Lower leg skin (tissue), 4 donors: ENCODE data around the gene DYNLT3. TPM values are rescaled to one million over a fixed set of nuclear protein-coding genes. Genes with fewer than 3 reads are reported as not detected.

ENCODE experiments used
- DNase-seq, 2 donors: peaks; one replicate each; pipeline ENCODE4 v3.0.0-alpha.2; 2019; ENCODE audit warnings: low spot score in 2 of 2
- H3K4me3 ChIP-seq: fragments of 200-600 bp; sonication (generic); 2 replicates; pipeline ENCODE4 v1.5.1; 2017; ENCODE audit warnings: mild to moderate bottlenecking, low read depth; ENCODE audit not compliant: poor library complexity, severe bottlenecking
- CTCF ChIP-seq, 3 donors: fragments of 450-650 bp; IDR thresholded peaks; one replicate each; pipeline ENCODE4 v1.5.1; 2016; ENCODE audit warnings: antibody characterized with exemption in 3 of 3, mild to moderate bottlenecking in 3 of 3, moderate library complexity in 2 of 3
- POLR2A ChIP-seq, 2 donors: fragments of 450-650 bp; IDR thresholded peaks; one replicate each; pipeline ENCODE4 v1.6.1; 2016 to 2017; ENCODE audit warnings: antibody characterized with exemption in 2 of 2, mild to moderate bottlenecking in 1 of 2, moderate library complexity in 1 of 2
- WGBS, 2 donors: methylation state at CpG; one replicate each; pipeline ENCODE4 v1.1.5; 2018; 5-methylcytosine and 5-hydroxymethylcytosine counted together
- intact Hi-C: fragments of 100-400 bp; cut with DNase I; formaldehyde crosslinking; loops from one replicate; pipeline ENCODE4 v1.15.0; 2023; ENCODE audit warnings: low total_unique reads
- total RNA-seq, 4 donors: library from RNA; depleted of rRNA; stranded (reverse); fragments of >200 nt; gene quantifications; one replicate each; pipeline ENCODE4 v1.1.0, GENCODE V29; 2016

The DYNLT3 gene
- total RNA-seq, 4 donors from 2014 or later = 4.1 to 15.5 (median 8.6) TPM

GRCh38 chrX:37800717-37801116 lies 46.7 kb downstream of the DYNLT3 start:
- intact Hi-C loops = no loop called here
- no peak for DNase-seq
- no peak for TF ChIP-seq CTCF (IDR thresholded peaks at IDR 0.05)
- no peak for TF ChIP-seq POLR2A (IDR thresholded peaks at IDR 0.05)
- H3K4me3 ChIP-seq = no peak overlapping the region

- intact Hi-C loops = no loop called here
- 63 to 91% methylated on average over 2 of the region's 2 CpGs for WGBS, 2 donors
- H3K4me3 ChIP-seq = no peak overlapping the region
- no peak for DNase-seq
- TF ChIP-seq CTCF (IDR thresholded peaks at IDR 0.05) = no peak
- no peak for TF ChIP-seq POLR2A (IDR thresholded peaks at IDR 0.05)
Measured at GRCh38 chrX:37799936-37800335, 47.4 kb downstream of the DYNLT3 start.

GRCh38 chrX:37796805-37797204 lies 50.6 kb downstream of the DYNLT3 start:
- DNase-seq = no peak
- H3K4me3 ChIP-seq = no peak overlapping the region
- TF ChIP-seq CTCF (IDR thresholded peaks at IDR 0.05) (no peak), POLR2A (IDR thresholded peaks at IDR 0.05) (no peak)
- intact Hi-C loops = no loop called here

GRCh38 chrX:37796310-37796709 lies 51.1 kb downstream of the DYNLT3 start:
- no peak for TF ChIP-seq CTCF (IDR thresholded peaks at IDR 0.05)
- no peak for TF ChIP-seq POLR2A (IDR thresholded peaks at IDR 0.05)
- DNase-seq = no peak
- intact Hi-C loops = no loop called here
- no peak overlapping the region for H3K4me3 ChIP-seq

Other genes with a start within 250 kb of the DYNLT3 start
- gene XK, start 161.8 kb downstream of the DYNLT3 start, total RNA-seq = 1 to 10 TPM; 1.1 to 2.5 (median 1.6) TPM
- 1 to 10 TPM; 2.6 to 5.8 (median 3.3) TPM for gene CYBB, start 67.5 kb downstream of the DYNLT3 start, total RNA-seq
- gene SYTL5, start 159.0 kb upstream of the DYNLT3 start, total RNA-seq = under 1 TPM in 3 of 4 donors, not detected in 1; 0.15 to 0.79 (median 0.42) TPM